ENCODE results near the gene CDH1.

Gene CDH1

DNA sequence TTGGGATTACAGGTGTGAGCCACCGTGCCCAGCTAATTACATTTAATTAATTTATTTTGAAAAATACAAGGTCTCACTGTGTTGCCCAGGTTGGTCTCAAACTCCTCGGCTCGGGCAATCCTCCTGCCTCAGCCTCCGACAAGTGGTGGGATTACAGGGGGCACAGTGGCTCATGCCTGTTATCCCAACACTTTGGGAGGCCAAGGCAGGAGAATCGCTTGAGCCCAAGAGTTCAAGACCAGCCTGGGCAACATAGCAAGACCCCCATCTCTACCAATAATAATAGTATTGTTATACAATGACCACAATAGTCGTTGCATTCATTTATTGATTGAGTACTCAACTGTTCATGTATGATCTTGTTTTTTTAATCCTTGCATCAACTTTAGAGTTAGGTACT is 22.0 kb downstream of the CDH1 start:
- Histone ChIP-seq H3K27me3 (replicated peaks; ENCODE audit: control insufficient read depth, insufficient read depth, low read length, poor library complexity, severe bottlenecking) (no peaks in the 10 kb centered on the region), H3K36me3 (ENCODE audit: control insufficient read depth, insufficient read depth, low read length) (no peaks in the 10 kb centered on the region), H3K4me1 (ENCODE audit: control insufficient read depth, insufficient read depth, low read length, poor library complexity, severe bottlenecking) (no peaks in the 10 kb centered on the region), H3K4me3 (ENCODE audit: insufficient read depth, low read depth, low read length, poor library complexity, severe bottlenecking) (no peak overlapping the region), H3K27ac (ENCODE audit: insufficient read depth, low read length, poor library complexity, severe bottlenecking) (no peak overlapping the region), H3K9me3 (ENCODE audit: control insufficient read depth, low read length) (no peaks in the 10 kb centered on the region)
- DNase-seq = no peak

DNA sequence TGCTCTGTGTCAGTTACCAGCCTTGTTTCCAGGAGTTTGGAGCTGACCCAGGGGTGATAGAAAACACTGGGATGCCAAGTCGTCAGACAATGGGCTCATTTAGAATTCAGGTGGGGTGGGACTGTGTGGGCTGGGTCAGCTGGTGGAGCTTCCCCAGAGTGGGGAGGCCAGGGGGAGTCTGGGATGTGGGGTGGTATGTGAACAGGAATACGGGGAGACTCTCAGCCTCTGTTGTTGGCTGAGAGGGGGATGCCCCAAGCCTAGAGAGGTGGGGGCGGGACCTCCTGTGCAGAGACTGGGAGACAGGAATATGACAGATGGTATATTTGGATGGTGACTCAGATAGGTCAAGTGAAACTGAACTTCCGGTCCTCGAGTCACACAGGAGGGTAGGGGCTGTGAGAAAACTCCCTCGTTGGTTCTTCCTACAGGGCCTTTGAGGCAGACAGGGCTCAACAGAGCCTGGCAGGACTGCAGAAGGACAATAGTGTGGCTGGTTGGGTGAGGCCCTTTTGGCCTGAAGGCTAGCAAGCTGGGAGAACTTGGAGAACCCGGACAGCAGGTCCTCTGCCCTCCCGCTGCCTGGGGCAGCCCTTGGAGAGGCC is 23.7 kb downstream of the CDH1 start:
- no peaks in the 10 kb centered on the region for H3K4me1 ChIP-seq (ENCODE audit: control insufficient read depth, insufficient read depth, low read length, poor library complexity, severe bottlenecking)
- no peak overlapping the region for H3K4me3 ChIP-seq (ENCODE audit: insufficient read depth, low read depth, low read length, poor library complexity, severe bottlenecking)
- no peaks in the 10 kb centered on the region for H3K36me3 ChIP-seq (ENCODE audit: control insufficient read depth, insufficient read depth, low read length)
- H3K27me3 ChIP-seq (replicated peaks; ENCODE audit: control insufficient read depth, insufficient read depth, low read length, poor library complexity, severe bottlenecking) = no peaks in the 10 kb centered on the region
- DNase-seq = no peak
- no peak overlapping the region for H3K27ac ChIP-seq (ENCODE audit: insufficient read depth, low read length, poor library complexity, severe bottlenecking)
- H3K9me3 ChIP-seq (ENCODE audit: control insufficient read depth, low read length) = no peaks in the 10 kb centered on the region

DNA sequence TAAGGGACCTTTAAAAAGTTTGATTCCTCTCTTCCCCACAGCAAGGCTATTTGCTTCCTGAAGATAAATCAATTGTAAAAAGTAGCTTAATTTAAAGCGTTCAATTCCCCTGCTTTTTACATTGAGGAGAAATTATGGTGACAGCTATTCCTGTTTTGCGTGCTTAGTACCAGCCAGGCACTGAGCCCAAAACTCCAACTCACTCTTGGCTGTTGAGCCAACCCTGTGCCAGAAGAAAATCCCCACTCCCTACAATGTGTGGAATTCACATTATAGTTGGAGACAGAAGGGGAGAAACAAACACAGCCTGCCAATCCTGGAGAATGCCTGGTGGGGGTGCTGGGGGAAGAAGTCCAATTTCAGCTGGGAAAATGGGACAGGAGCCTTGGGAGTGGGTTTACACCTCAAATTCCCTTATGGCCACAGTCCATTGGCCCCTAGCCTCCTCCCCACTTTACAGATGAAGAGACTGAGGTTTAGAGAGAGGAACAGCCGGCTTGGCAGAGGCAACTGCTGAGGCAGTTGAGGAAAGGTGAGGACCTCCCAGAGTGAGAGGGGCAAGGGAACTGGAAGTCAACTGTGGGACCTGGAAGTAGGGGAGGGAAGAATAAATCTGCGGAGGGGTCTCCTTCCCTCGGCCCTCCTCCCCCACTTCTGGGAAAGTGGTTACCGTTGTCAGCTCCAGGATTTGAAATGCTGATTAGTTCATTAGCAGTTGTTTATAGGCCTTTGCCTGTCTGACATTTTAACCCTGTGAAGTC is 26.1 kb downstream of the CDH1 start:
- H3K27me3 ChIP-seq (replicated peaks; ENCODE audit: control insufficient read depth, insufficient read depth, low read length, poor library complexity, severe bottlenecking) = no peaks in the 10 kb centered on the region
- no peaks in the 10 kb centered on the region for H3K36me3 ChIP-seq (ENCODE audit: control insufficient read depth, insufficient read depth, low read length)
- no peaks in the 10 kb centered on the region for H3K4me1 ChIP-seq (ENCODE audit: control insufficient read depth, insufficient read depth, low read length, poor library complexity, severe bottlenecking)
- no peaks in the 10 kb centered on the region for H3K9me3 ChIP-seq (ENCODE audit: control insufficient read depth, low read length)
- H3K4me3 ChIP-seq (ENCODE audit: insufficient read depth, low read depth, low read length, poor library complexity, severe bottlenecking) = no peak overlapping the region
- no peak overlapping the region for H3K27ac ChIP-seq (ENCODE audit: insufficient read depth, low read length, poor library complexity, severe bottlenecking)
- no peak for DNase-seq

DNA sequence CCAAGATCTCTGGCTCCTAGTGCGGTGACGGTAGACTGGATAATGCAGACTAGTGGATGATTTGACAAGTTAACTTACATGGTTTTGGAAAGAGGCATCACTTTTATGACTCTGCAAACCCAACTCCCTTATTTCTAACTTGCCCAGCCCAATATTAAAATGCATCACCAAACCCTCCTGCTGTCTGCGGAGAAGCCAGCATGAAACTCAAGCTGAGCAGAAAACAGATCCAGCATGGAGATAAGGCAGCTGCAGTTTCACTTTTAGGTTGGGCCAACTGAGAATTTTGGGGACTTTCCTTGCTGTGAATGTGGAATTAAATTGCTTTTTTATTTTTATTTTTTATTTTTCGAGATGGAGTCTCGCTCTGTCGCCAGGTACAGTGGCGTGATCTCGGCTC is 27.8 kb downstream of the CDH1 start:
- Histone ChIP-seq H3K36me3 (ENCODE audit: control insufficient read depth, insufficient read depth, low read length) (no peaks in the 10 kb centered on the region), H3K4me3 (ENCODE audit: insufficient read depth, low read depth, low read length, poor library complexity, severe bottlenecking) (no peak overlapping the region), H3K9me3 (ENCODE audit: control insufficient read depth, low read length) (no peaks in the 10 kb centered on the region), H3K27me3 (replicated peaks; ENCODE audit: control insufficient read depth, insufficient read depth, low read length, poor library complexity, severe bottlenecking) (no peaks in the 10 kb centered on the region), H3K4me1 (ENCODE audit: control insufficient read depth, insufficient read depth, low read length, poor library complexity, severe bottlenecking) (no peaks in the 10 kb centered on the region), H3K27ac (ENCODE audit: insufficient read depth, low read length, poor library complexity, severe bottlenecking) (no peak overlapping the region)
- no peak for DNase-seq

DNA sequence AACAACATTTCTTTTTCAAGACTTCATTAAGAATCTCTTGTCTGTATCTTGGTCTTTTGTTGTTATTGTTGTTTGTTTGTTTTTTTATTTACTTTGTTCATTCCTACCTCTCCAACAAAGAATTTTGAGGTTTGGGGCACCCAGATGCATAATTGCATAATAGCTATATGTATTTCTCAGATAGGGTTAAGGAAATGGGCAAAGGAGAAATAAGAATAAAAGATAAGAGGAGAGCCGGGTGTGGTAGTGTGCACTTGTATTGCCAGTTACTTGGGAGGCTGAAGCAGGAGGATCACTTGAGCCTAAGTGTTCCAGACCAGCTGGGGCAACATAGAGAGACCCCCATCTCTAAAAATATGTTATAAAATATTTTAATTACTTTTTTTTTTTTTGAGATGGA is 30.5 kb downstream of the CDH1 start:
- no peak for DNase-seq
- Histone ChIP-seq H3K27ac (ENCODE audit: insufficient read depth, low read length, poor library complexity, severe bottlenecking) (no peak overlapping the region), H3K27me3 (replicated peaks; ENCODE audit: control insufficient read depth, insufficient read depth, low read length, poor library complexity, severe bottlenecking) (no peaks in the 10 kb centered on the region), H3K4me1 (ENCODE audit: control insufficient read depth, insufficient read depth, low read length, poor library complexity, severe bottlenecking) (no peaks in the 10 kb centered on the region), H3K4me3 (ENCODE audit: insufficient read depth, low read depth, low read length, poor library complexity, severe bottlenecking) (no peak overlapping the region), H3K9me3 (ENCODE audit: control insufficient read depth, low read length) (no peaks in the 10 kb centered on the region), H3K36me3 (ENCODE audit: control insufficient read depth, insufficient read depth, low read length) (no peaks in the 10 kb centered on the region)

DNA sequence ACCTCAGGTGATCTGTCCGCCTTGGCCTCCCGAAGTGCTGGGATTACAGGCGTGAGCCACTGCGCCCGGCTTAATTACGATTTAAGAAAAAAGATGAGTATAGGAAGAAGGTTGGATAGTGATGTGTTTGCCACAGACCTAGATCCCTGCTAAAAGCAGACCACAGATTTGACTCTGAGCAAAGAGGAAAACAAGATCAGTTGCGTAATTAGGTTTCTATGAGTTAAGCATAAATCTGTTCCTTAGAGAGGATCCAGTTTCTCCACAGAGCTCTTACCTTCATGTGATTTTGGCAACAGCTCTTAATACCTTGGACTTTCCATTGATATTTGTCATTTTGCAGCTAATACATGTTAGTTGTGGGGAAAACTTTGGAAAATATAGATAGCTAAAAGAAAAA is 31.1 kb downstream of the CDH1 start:
- DNase-seq = no peak
- H3K9me3 ChIP-seq (ENCODE audit: control insufficient read depth, low read length) = no peaks in the 10 kb centered on the region
- H3K4me3 ChIP-seq (ENCODE audit: insufficient read depth, low read depth, low read length, poor library complexity, severe bottlenecking) = no peak overlapping the region
- no peaks in the 10 kb centered on the region for H3K4me1 ChIP-seq (ENCODE audit: control insufficient read depth, insufficient read depth, low read length, poor library complexity, severe bottlenecking)
- no peaks in the 10 kb centered on the region for H3K36me3 ChIP-seq (ENCODE audit: control insufficient read depth, insufficient read depth, low read length)
- no peaks in the 10 kb centered on the region for H3K27me3 ChIP-seq (replicated peaks; ENCODE audit: control insufficient read depth, insufficient read depth, low read length, poor library complexity, severe bottlenecking)
- H3K27ac ChIP-seq (ENCODE audit: insufficient read depth, low read length, poor library complexity, severe bottlenecking) = no peak overlapping the region

DNA sequence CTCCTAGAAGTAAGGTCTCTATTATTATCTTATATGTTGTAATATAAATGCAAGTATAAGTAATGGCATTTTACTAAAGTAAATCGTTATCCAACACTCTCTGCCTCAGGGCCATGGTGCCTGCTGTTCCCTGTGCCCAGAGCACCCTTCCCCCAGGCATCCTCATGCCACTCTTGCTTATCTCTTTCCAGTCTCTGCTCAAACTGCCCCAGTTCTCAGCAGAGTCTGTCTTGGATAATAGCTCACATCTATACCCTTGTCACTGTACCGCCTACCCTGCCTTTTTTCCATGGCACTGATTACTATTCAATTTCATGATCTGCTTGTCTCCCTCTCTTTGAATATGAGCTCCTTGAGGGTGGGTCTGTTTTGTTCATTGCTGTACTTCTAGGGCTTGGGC is 31.7 kb downstream of the CDH1 start:
- Histone ChIP-seq H3K27me3 (replicated peaks; ENCODE audit: control insufficient read depth, insufficient read depth, low read length, poor library complexity, severe bottlenecking) (no peaks in the 10 kb centered on the region), H3K36me3 (ENCODE audit: control insufficient read depth, insufficient read depth, low read length) (no peaks in the 10 kb centered on the region), H3K27ac (ENCODE audit: insufficient read depth, low read length, poor library complexity, severe bottlenecking) (no peak overlapping the region), H3K4me1 (ENCODE audit: control insufficient read depth, insufficient read depth, low read length, poor library complexity, severe bottlenecking) (no peaks in the 10 kb centered on the region), H3K9me3 (ENCODE audit: control insufficient read depth, low read length) (no peaks in the 10 kb centered on the region), H3K4me3 (ENCODE audit: insufficient read depth, low read depth, low read length, poor library complexity, severe bottlenecking) (no peak overlapping the region)
- no peak for DNase-seq

DNA sequence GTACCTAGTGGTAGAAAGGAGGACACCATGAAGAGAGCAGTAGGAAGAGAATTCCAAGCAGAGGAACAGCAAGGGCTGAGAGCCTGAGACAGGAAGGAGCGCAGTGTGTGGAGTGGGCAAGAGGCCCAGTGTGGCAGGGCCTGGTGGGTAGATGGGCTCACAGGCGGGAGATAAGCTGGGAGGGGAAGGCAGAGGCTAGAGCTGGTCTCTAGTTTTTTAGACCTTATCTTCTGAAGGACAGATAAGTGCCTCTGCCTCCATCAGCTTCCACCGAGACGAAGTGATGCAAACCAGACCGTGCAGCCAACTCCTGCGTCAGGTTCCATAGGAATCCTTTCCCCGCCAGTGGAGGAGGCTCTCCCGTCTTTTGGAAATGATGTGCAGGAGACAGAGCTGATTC is 33.6 kb downstream of the CDH1 start:
- Histone ChIP-seq H3K4me1 (ENCODE audit: control insufficient read depth, insufficient read depth, low read length, poor library complexity, severe bottlenecking) (no peaks in the 10 kb centered on the region), H3K27me3 (replicated peaks; ENCODE audit: control insufficient read depth, insufficient read depth, low read length, poor library complexity, severe bottlenecking) (no peaks in the 10 kb centered on the region), H3K36me3 (ENCODE audit: control insufficient read depth, insufficient read depth, low read length) (no peaks in the 10 kb centered on the region), H3K9me3 (ENCODE audit: control insufficient read depth, low read length) (no peaks in the 10 kb centered on the region), H3K4me3 (ENCODE audit: insufficient read depth, low read depth, low read length, poor library complexity, severe bottlenecking) (no peak overlapping the region), H3K27ac (ENCODE audit: insufficient read depth, low read length, poor library complexity, severe bottlenecking) (no peak overlapping the region)
- no peak for DNase-seq

DNA sequence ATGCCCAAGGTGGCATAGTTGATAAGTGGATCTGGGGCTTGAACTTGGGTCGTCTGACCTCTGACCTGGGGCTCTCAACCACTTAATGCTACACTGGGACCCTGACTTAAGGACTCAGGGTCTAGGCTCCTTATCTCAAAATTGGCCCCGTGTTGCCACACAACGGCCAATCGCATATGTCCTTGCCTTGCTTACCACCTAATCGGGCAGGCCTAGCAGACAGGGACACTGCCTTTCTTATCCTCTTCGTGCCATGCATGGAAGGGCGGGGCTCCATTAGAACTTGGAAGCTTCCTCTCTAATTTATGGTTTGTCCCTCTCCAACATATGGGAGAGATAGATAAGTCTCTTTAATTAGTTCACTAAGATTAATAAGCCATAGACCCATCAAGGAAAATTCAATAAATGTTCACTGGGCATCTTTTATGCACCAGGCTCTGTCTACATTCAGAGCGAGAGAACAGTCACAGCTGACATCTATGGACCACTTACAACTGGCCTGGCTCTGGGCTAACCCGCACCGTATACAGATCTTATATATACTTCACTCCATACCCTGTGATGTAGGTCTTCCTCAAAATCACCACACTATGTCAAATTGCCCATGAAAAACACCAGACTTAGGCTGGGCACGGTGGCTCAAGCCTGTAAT is 35.1 kb downstream of the CDH1 start:
- no peaks in the 10 kb centered on the region for H3K36me3 ChIP-seq (ENCODE audit: control insufficient read depth, insufficient read depth, low read length)

DNA sequence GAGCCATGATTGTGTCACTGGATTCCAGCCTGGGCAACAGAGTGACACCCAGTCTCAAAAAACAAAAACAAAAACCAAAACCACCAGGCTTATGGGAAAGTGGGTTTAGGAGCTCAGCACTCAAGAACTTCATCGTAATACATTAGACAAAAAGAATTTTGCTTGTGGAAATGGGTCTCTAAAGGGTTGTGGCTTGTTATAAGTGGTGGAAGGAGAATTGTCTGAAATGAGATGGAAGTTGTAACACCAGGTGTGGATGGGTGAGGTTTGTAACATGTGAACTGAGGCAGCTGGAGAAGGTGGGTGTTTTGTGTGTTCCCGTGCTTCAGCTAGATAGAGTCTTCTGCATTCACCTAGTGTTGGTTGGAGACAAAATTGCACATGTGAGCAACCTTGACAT is 35.8 kb downstream of the CDH1 start:
- Histone ChIP-seq H3K36me3 (ENCODE audit: control insufficient read depth, insufficient read depth, low read length) (no peaks in the 10 kb centered on the region), H3K4me3 (ENCODE audit: insufficient read depth, low read depth, low read length, poor library complexity, severe bottlenecking) (no peak overlapping the region), H3K27me3 (replicated peaks; ENCODE audit: control insufficient read depth, insufficient read depth, low read length, poor library complexity, severe bottlenecking) (no peaks in the 10 kb centered on the region), H3K9me3 (ENCODE audit: control insufficient read depth, low read length) (no peaks in the 10 kb centered on the region), H3K4me1 (ENCODE audit: control insufficient read depth, insufficient read depth, low read length, poor library complexity, severe bottlenecking) (no peaks in the 10 kb centered on the region), H3K27ac (ENCODE audit: insufficient read depth, low read length, poor library complexity, severe bottlenecking) (no peak overlapping the region)
- DNase-seq = no peak

More for the DNA sequence above, 35.1 kb downstream of the CDH1 start:
- H3K9me3 ChIP-seq (ENCODE audit: control insufficient read depth, low read length) = no peaks in the 10 kb centered on the region
- H3K4me1 ChIP-seq (ENCODE audit: control insufficient read depth, insufficient read depth, low read length, poor library complexity, severe bottlenecking) = no peaks in the 10 kb centered on the region
- H3K4me3 ChIP-seq (ENCODE audit: insufficient read depth, low read depth, low read length, poor library complexity, severe bottlenecking) = no peak overlapping the region
- H3K27ac ChIP-seq (ENCODE audit: insufficient read depth, low read length, poor library complexity, severe bottlenecking) = no peak overlapping the region
- H3K27me3 ChIP-seq (replicated peaks; ENCODE audit: control insufficient read depth, insufficient read depth, low read length, poor library complexity, severe bottlenecking) = no peaks in the 10 kb centered on the region
- no peak for DNase-seq
